Measurements from ENCODE around the gene HSD17B14. TPM values are rescaled to one million over a fixed set of nuclear protein-coding genes. Genes with fewer than 3 reads are reported as not detected.
A peak's percentile ranks its signal among the peaks of the same experiment; 100 is the strongest.

HSD17B14 gene
- total and polyA plus RNA-seq, 2 of the 8 experiments (the other 6 are each of a cell fraction or from before 2014, with no cell fraction given) = 8.4 to 25.5 TPM

DNA sequence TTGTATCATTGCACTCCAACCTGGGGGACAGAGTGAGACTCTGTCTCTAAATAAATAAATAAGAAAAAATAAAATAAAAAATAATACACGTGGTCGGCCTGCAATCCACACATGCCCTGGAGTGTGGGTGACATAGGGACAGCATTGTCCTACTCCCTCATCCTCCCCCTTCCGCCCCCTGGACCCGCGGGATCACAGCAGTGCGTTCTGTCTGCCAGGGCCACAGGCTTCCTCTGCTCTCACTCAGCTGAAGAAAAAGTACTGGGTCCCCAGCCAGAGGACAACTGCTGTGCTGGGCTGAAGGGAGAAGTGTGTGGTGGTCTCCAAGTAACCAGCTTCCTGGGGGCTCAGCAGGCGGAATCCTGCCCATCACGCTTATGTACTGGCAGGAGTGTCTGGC, 31.8 kb downstream of the HSD17B14 start:
- Histone ChIP-seq H3K23ac (ENCODE audit: insufficient read length) (no peak overlapping the region), H3K4ac (replicated peaks; ENCODE audit: insufficient read length, low read depth, low read length) (no peak overlapping the region), H2BK15ac (ENCODE audit: low read length) (no peak overlapping the region), H3K56ac (replicated peaks; ENCODE audit: insufficient read length, low read depth, low read length) (no peak overlapping the region), H4K8ac (ENCODE audit: extremely low read depth, insufficient read depth, low read length) (no peak overlapping the region), H3K79me2 (ENCODE audit: control insufficient read depth in 1 of 2, insufficient read depth in 2 of 2, low read length in 2 of 2) (0 out of 4 replicates have a peak, but pooled peaks cover 0 to 4% of the 10 kb centered on the region in 2 experiments), H3K36me3 (ENCODE audit: control insufficient read depth in 2 of 4, insufficient read depth in 4 of 4, low read length in 3 of 4) (no peaks in the 10 kb centered on the region), H4K20me1 (replicated peaks in 1 of 2; ENCODE audit: control insufficient read depth in 1 of 2, insufficient read depth in 2 of 2, low read length in 2 of 2) (peaks cover 0 to 1% of the 10 kb centered on the region in 2 experiments), H2BK20ac (ENCODE audit: low read length) (no peak overlapping the region), H3K79me1 (ENCODE audit: low read depth, low read length) (no peaks in the 10 kb centered on the region), H3K27me3 (replicated peaks in 1 of 4; ENCODE audit: control insufficient read depth in 3 of 4, extremely low read depth in 1 of 4, insufficient read depth in 3 of 4, low read length in 3 of 4) (peaks cover 0 to 2% (median 0%) of the 10 kb centered on the region in 4 experiments; a peak in 2 of 7 replicates), H2BK12ac (ENCODE audit: low read depth, low read length) (0 out of 2 replicates have a peak overlapping the region, but pooled peaks have one; percentile 14), H3K9me3 (ENCODE audit: insufficient read depth in 2 of 2, low read depth in 1 of 2, low read length in 1 of 2) (no peaks in the 10 kb centered on the region), H2BK120ac (replicated peaks; ENCODE audit: low read depth, low read length) (no peak overlapping the region), H4K91ac (replicated peaks; ENCODE audit: insufficient read length, low read length) (no peak overlapping the region), H3K18ac (ENCODE audit: extremely low read depth, low read length) (no peak overlapping the region), H3K9ac (replicated peaks in 1 of 4; ENCODE audit: extremely low read depth in 1 of 4, low read depth in 3 of 4, low read length in 3 of 4) (no peak overlapping the region), H3K27ac (ENCODE audit: low read depth, low read length) (no peak overlapping the region), H3K14ac (ENCODE audit: insufficient read length) (no peak overlapping the region), H3K23me2 (ENCODE audit: low read depth, low read length) (no peaks in the 10 kb centered on the region; the same call in 1 of the 2 replicates), H4K5ac (ENCODE audit: insufficient read length, low read depth, low read length) (no peak overlapping the region), H3K4me3 (ENCODE audit: extremely low read depth in 1 of 4, insufficient read depth in 2 of 4, low read depth in 3 of 4, low read length in 4 of 4) (no peak overlapping the region), H2AK5ac (ENCODE audit: low read depth, low read length) (no peak overlapping the region), H2AFZ (ENCODE audit: low read length) (no peak overlapping the region), H3K4me2 (ENCODE audit: insufficient read depth in 1 of 2, low read depth in 2 of 2, low read length in 2 of 2) (no peak overlapping the region), H3K4me1 (replicated peaks in 1 of 4; ENCODE audit: control insufficient read depth in 3 of 4, insufficient read depth in 4 of 4, low read length in 3 of 4) (peaks cover 0 to 24% (median 15%) of the 10 kb centered on the region in 4 experiments; a peak in 6 of 7 replicates), H2BK5ac (ENCODE audit: low read depth, low read length) (no peak overlapping the region)
- POLR2A ChIA-PET (ENCODE audit: partially characterized antibody) = interaction anchor here (0.9 kb wide), 1 partner anchor 9 kb away, joined by 4 read pairs; no protein-coding TSS in a partner anchor
- WGBS, 2 experiments (ENCODE audit: extremely low coverage in 1 of 2, insufficient coverage in 1 of 2, insufficient read length in 1 of 2, insufficient replicate concordance in 2 of 2, low coverage in 1 of 2, low lambda C conversion rate in 2 of 2, missing lambda C conversion rate in 1 of 2) = 87% methylated on average over 8 of the region's 8 CpGs; no CpG with 5 or more reads in 1 of the 2 experiments
- FAIRE-seq (no peak), DNase-seq (ENCODE audit: low read depth in 1 of 2, low spot score in 2 of 2) (no peak)
- CTCF ChIA-PET (ENCODE audit: partially characterized antibody) = interaction anchor here (0.9 to 1.9 kb wide), 7 partner anchors 9 to 188 kb away, joined by 3 to 7 read pairs (median 4); partner anchors contain the start of gene GYS1
- no peak for TF ChIP-seq GABPA (IDR thresholded peaks at IDR 0.05; ENCODE audit: borderline replicate concordance, insufficient read depth, low read length)
- no peak for TF ChIP-seq RAD21 (IDR thresholded peaks at IDR 0.05 in 1 of 2, conservative IDR thresholded peaks at IDR 0.05 in 1 of 2; ENCODE audit: low read depth in 2 of 2, low read length in 2 of 2)
- TF ChIP-seq YY1 (IDR thresholded peaks at IDR 0.05; ENCODE audit: low read depth, low read length) = no peak
- no peak for TF ChIP-seq TCF12 (IDR thresholded peaks at IDR 0.05; ENCODE audit: low read depth, low read length)
- no peak for TF ChIP-seq EGR1 (IDR thresholded peaks at IDR 0.05; ENCODE audit: borderline replicate concordance, low read depth, low read length)
- TF ChIP-seq, protein P1, sequence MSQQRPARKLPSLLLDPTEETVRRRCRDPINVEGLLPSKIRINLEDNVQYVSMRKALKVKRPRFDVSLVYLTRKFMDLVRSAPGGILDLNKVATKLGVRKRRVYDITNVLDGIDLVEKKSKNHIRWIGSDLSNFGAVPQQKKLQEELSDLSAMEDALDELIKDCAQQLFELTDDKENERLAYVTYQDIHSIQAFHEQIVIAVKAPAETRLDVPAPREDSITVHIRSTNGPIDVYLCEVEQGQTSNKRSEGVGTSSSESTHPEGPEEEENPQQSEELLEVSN (IDR thresholded peaks at IDR 0.05) = no peak
- TF ChIP-seq CBX8 (IDR thresholded peaks at IDR 0.05; ENCODE audit: borderline replicate concordance, low read depth, low read length) = no peak
- TF ChIP-seq CREB1 (IDR thresholded peaks at IDR 0.05) = no peak
- TF ChIP-seq CEBPB (IDR thresholded peaks at IDR 0.05; ENCODE audit: low read depth, low read length) = no peak
- no peak for TF ChIP-seq CBX5 (IDR thresholded peaks at IDR 0.05; ENCODE audit: low read depth, low read length)
- TF ChIP-seq, protein P2, sequence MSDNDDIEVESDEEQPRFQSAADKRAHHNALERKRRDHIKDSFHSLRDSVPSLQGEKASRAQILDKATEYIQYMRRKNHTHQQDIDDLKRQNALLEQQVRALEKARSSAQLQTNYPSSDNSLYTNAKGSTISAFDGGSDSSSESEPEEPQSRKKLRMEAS (IDR thresholded peaks at IDR 0.05) = no peak
- no peak for TF ChIP-seq TAF7 (optimal IDR thresholded peaks at IDR 0.05; ENCODE audit: borderline replicate concordance, low read depth, low read length)
- no peak for TF ChIP-seq SIRT6 (IDR thresholded peaks at IDR 0.05; ENCODE audit: low read length)

All from H1 (cell line).